ENCODE measurements around the gene TMPRSS6.

DNA sequence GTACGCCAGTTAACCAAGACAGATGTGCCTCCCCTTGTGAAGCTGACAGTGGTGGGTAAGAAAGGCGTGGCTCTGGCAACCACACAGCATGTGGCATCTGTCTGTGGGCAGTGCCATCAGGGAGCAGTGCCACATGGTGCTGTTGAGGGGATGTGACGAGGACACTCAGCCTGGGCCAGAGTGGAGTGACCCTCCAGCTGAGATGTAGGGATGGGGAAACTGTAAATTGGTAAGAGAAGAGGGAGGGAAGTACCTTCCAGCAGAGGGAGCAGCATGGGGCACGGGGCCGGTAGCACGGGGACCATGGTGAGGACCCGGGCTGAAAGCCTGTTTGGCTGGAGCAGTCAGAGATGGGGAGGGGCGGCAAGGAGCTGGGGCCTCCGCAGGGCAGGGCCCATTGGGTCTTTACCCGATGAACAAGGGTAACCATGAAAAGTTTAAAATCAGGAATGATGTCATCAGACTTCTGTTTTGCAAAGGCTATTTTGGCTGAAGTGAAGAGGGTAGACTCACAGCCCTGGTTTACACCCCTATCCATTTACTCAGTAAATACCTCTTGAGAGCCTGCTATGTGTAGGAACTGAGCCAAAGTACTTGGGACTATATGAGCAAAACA, 10.4 kb downstream of the TMPRSS6 start:
- TF ChIP-seq CTCF (IDR thresholded peaks at IDR 0.05): no peak
- no peak for TF ChIP-seq POLR2A (IDR thresholded peaks at IDR 0.05)

Measured in adrenal gland (tissue), 5 donors.